ENCODE data around the gene ABTB1.

- no peak for TF ChIP-seq ELF4 (CRISPR knock-in tag; IDR thresholded peaks at IDR 0.05)
- TF ChIP-seq NR3C1 (CRISPR knock-in tag; IDR thresholded peaks at IDR 0.05) = no peak
- no peak for TF ChIP-seq TCFL5 (CRISPR knock-in tag; conservative IDR thresholded peaks at IDR 0.05)
These were observed 42.8 kb downstream of the ABTB1 start for GRCh38 chr3:127715532-127715931.

Data from K562 (cell line).